Esophagus muscularis mucosa (tissue), 3 donors: ENCODE data around the gene USP24.

Experiments
- CTCF ChIP-seq, 3 experiments: fragments of 200-600 bp in 2 of 3; fragments of 450-650 bp in 1 of 3; sonication (generic) in 2 of 3; IDR thresholded peaks; one replicate each; pipeline ENCODE4 v1.5.1; 2017 to 2019; ENCODE audit warnings: antibody characterized with exemption in 3 of 3, mild to moderate bottlenecking in 2 of 3, moderate library complexity in 1 of 3
- POLR2A ChIP-seq: fragments of 450-650 bp; IDR thresholded peaks from one replicate; pipeline ENCODE4 v1.6.1; 2017; ENCODE audit warnings: antibody characterized with exemption, moderate library complexity, mild to moderate bottlenecking, low read depth

GRCh38 chr1:55103891-55104290 is 111.3 kb downstream of the USP24 start:
- TF ChIP-seq CTCF (IDR thresholded peaks at IDR 0.05) (no peak), POLR2A (no peak)
